Loucy (cell line): Measurements from ENCODE around the gene SNIP1.
"Not testable (repeated sequence)": the region's sequence is repeated elsewhere in the genome, so short reads cannot be mapped to it uniquely, and the experiment has no call there.

ENCODE experiments used
- H2AFZ ChIP-seq: fragments of 200-600 bp; sonication (generic); 2 replicates; pipeline ENCODE4 v1.6.0; 2016; ENCODE audit warnings: antibody characterized with exemption, mild to moderate bottlenecking, low read length, moderate library complexity
- H3F3A ChIP-seq: fragments of 200-600 bp; 2 replicates; pipeline ENCODE4 v1.6.0; 2016; ENCODE audit warnings: antibody characterized with exemption, low read depth, mild to moderate bottlenecking
- H3K27me3 ChIP-seq: fragments of 200-600 bp; sonication (generic); 2 replicates; pipeline ENCODE4 v1.6.1; 2014; ENCODE audit warnings: low read length, mild to moderate bottlenecking; ENCODE audit not compliant: insufficient read depth, poor library complexity, severe bottlenecking
- H3K36me3 ChIP-seq: fragments of 200-600 bp; sonication (generic); 2 replicates; pipeline ENCODE4 v1.6.1; 2016; ENCODE audit warnings: low read length; ENCODE audit not compliant: insufficient read depth
- H3K4me1 ChIP-seq: fragments of 200-600 bp; sonication (generic); 2 replicates; pipeline ENCODE4 v1.5.1; 2014; ENCODE audit warnings: low read length, mild to moderate bottlenecking; ENCODE audit not compliant: insufficient read depth, poor library complexity, severe bottlenecking
- H3K4me2 ChIP-seq: fragments of 200-600 bp; sonication (generic); 2 replicates; pipeline ENCODE4 v1.6.0; 2014; ENCODE audit warnings: antibody characterized with exemption, low read length, low read depth, mild to moderate bottlenecking; ENCODE audit not compliant: poor library complexity, severe bottlenecking
- H3K4me3 ChIP-seq: fragments of 200-600 bp; sonication (generic); 2 replicates; pipeline ENCODE4 v1.5.1; 2014; ENCODE audit warnings: low read length, mild to moderate bottlenecking, mixed read lengths; ENCODE audit not compliant: poor library complexity, severe bottlenecking
- H3K79me2 ChIP-seq: fragments of 200-600 bp; sonication (generic); 2 replicates; pipeline ENCODE4 v1.6.1; 2014; ENCODE audit warnings: low read length; ENCODE audit not compliant: insufficient read depth
- H3K9ac ChIP-seq: fragments of 200-600 bp; sonication (generic); 2 replicates; pipeline ENCODE4 v1.6.0; 2014; ENCODE audit warnings: mild to moderate bottlenecking, low read depth, low read length, moderate library complexity; ENCODE audit not compliant: poor library complexity, severe bottlenecking
- H3K9me2 ChIP-seq: fragments of 200-600 bp; sonication (generic); replicated peaks from 2 replicates; pipeline ENCODE4 v1.6.1; 2016; ENCODE audit warnings: low read depth, low read length, mixed read lengths
- H3K9me3 ChIP-seq: fragments of 200-600 bp; sonication (generic); 2 replicates; pipeline ENCODE4 v1.6.1; 2014; ENCODE audit warnings: mild to moderate bottlenecking, antibody characterized with exemption, low read length, low read depth; ENCODE audit not compliant: insufficient read depth
- H4K20me1 ChIP-seq: fragments of 200-600 bp; sonication (generic); 2 replicates; pipeline ENCODE4 v1.6.0; 2014; ENCODE audit warnings: antibody characterized with exemption, low read length, mild to moderate bottlenecking; ENCODE audit not compliant: insufficient read depth, poor library complexity, severe bottlenecking
- CTCF ChIP-seq: fragments of 200-600 bp; sonication (generic); conservative IDR thresholded peaks from 2 replicates; pipeline ENCODE4 v1.5.1; 2014; ENCODE audit warnings: mild to moderate bottlenecking, antibody characterized with exemption, low read length
- EZH2phosphoT487 ChIP-seq: fragments of 200-600 bp; IDR thresholded peaks from 2 replicates; pipeline ENCODE4 v1.6.1; 2018; ENCODE audit warnings: antibody characterized with exemption, mild to moderate bottlenecking, moderate library complexity, borderline replicate concordance

The SNIP1 gene

GRCh38 chr1:37560401-37561132 is 6.5 kb upstream of the SNIP1 start:
- H4K20me1 ChIP-seq: no peaks in the 10 kb centered on the region
- no peaks in the 10 kb centered on the region for H3F3A ChIP-seq
- H2AFZ ChIP-seq: no peak overlapping the region
- TF ChIP-seq EZH2phosphoT487 (no peak), CTCF (no peak)
- peaks cover 10% of the 10 kb centered on the region; the same call in 1 of the 2 replicates for H3K36me3 ChIP-seq
- H3K79me2 ChIP-seq: no peaks in the 10 kb centered on the region
- peaks cover 4% of the 10 kb centered on the region for H3K27me3 ChIP-seq
- H3K4me2 ChIP-seq: no peak overlapping the region
- no peaks in the 10 kb centered on the region for H3K9me3 ChIP-seq
- no peaks in the 10 kb centered on the region for H3K4me1 ChIP-seq
- no peak overlapping the region for H3K9ac ChIP-seq
- no peaks in the 10 kb centered on the region for H3K9me2 ChIP-seq
- no peak overlapping the region for H3K4me3 ChIP-seq

GRCh38 chr1:37559957-37560379 is 5.9 kb upstream of the SNIP1 start:
- H3K27me3 ChIP-seq, H3K4me3 ChIP-seq, H3F3A ChIP-seq, H4K20me1 ChIP-seq, H3K9ac ChIP-seq, H3K9me3 ChIP-seq, H3K36me3 ChIP-seq, H2AFZ ChIP-seq, H3K4me2 ChIP-seq, H3K79me2 ChIP-seq, H3K9me2 ChIP-seq, H3K4me1 ChIP-seq: not testable (repeated sequence)

GRCh38 chr1:37559080-37559479 is 5.0 kb upstream of the SNIP1 start:
- Histone ChIP-seq H3F3A (no peaks in the 10 kb centered on the region), H3K9me2 (no peaks in the 10 kb centered on the region), H4K20me1 (no peaks in the 10 kb centered on the region), H3K4me1 (no peaks in the 10 kb centered on the region), H3K36me3 (no peaks in the 10 kb centered on the region), H3K9ac (no peak overlapping the region), H3K4me3 (no peak overlapping the region), H3K79me2 (peaks cover under 1% of the 10 kb centered on the region; the same call in 1 of the 2 replicates), H3K27me3 (peaks cover 4% of the 10 kb centered on the region), H3K9me3 (0 out of 2 replicates have a peak, but pooled peaks cover 3% of the 10 kb centered on the region), H2AFZ (no peak overlapping the region), H3K4me2 (no peak overlapping the region)
- TF ChIP-seq CTCF (no peak), EZH2phosphoT487 (no peak)

- H3F3A ChIP-seq: no peaks in the 10 kb centered on the region
- peaks cover 7% of the 10 kb centered on the region for H3K79me2 ChIP-seq
- H3K4me1 ChIP-seq: peaks cover under 1% of the 10 kb centered on the region
- no peak overlapping the region for H3K4me3 ChIP-seq
- H3K4me2 ChIP-seq: no peak overlapping the region
- H3K36me3 ChIP-seq: no peaks in the 10 kb centered on the region
- TF ChIP-seq EZH2phosphoT487 (no peak), CTCF (no peak)
- peaks cover 6% of the 10 kb centered on the region for H4K20me1 ChIP-seq
- peaks cover 4% of the 10 kb centered on the region for H3K27me3 ChIP-seq
- H3K9me2 ChIP-seq: no peaks in the 10 kb centered on the region
- no peak overlapping the region for H2AFZ ChIP-seq
- no peak overlapping the region for H3K9ac ChIP-seq
- H3K9me3 ChIP-seq: 0 out of 2 replicates have a peak, but pooled peaks cover 3% of the 10 kb centered on the region
These were observed 4.3 kb upstream of the SNIP1 start for GRCh38 chr1:37558411-37558810.
